ENCODE data around the gene STPG3. TPM values are rescaled to one million over a fixed set of nuclear protein-coding genes. Genes with fewer than 3 reads are reported as not detected.

Gene STPG3
- total RNA-seq, 1 donor from 2014 or later = not detected

DNA sequence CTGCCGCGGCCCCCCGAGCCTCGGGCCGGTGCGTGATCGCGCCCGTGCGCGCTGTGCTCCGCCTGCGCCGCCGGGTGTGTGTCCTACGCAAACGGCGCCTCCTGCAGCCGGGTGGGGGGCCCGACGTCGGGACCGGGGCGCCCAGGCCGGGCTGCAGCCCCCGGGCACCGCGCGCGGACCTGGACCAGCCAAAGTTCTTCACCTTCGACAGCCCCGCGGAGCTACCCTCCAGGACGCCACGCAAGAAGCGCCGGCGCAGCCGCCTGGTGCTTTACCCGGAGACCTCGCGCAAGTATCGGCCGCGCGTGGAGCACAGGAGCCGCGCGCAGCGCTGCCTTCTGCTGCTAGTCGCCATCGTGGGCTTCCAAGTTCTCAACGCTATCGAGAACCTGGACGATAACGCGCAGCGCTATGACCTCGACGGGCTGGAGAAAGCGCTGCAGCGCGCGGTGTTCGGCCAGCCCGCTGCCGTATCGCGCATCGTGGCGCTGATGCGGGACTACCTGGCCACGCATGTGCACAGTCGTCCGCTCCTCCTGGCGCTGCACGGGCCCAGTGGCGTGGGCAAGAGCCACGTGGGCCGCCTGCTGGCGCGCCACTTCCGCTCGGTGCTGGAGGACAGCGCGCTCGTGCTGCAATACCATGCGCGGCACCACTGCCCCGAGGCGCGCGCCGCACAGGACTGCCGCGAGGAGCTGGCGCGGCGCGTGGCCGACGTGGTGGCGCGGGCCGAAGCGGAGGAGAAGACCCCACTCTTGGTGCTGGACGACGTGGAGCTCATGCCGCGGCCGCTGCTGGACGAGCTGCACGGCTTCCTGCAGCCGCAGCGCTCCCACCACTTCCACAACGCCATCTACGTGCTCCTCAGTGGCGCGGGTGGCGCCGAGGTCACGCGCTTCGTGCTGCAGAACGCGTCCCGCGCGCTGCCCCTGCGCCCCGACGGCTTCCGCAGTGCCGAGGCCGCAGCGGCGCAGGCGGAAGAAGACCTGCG lies 27.9 kb downstream of the STPG3 start:
- DNase-seq (ENCODE audit: low read depth) (no peak), FAIRE-seq (no peak)
- H3K4me3 ChIP-seq (ENCODE audit: low read depth, low read length) = peak overlapping the region; percentile 82
- peaks cover 20% of the 10 kb centered on the region for H3K36me3 ChIP-seq (ENCODE audit: control insufficient read depth, insufficient read depth, low read length)
- TF ChIP-seq, protein P1, sequence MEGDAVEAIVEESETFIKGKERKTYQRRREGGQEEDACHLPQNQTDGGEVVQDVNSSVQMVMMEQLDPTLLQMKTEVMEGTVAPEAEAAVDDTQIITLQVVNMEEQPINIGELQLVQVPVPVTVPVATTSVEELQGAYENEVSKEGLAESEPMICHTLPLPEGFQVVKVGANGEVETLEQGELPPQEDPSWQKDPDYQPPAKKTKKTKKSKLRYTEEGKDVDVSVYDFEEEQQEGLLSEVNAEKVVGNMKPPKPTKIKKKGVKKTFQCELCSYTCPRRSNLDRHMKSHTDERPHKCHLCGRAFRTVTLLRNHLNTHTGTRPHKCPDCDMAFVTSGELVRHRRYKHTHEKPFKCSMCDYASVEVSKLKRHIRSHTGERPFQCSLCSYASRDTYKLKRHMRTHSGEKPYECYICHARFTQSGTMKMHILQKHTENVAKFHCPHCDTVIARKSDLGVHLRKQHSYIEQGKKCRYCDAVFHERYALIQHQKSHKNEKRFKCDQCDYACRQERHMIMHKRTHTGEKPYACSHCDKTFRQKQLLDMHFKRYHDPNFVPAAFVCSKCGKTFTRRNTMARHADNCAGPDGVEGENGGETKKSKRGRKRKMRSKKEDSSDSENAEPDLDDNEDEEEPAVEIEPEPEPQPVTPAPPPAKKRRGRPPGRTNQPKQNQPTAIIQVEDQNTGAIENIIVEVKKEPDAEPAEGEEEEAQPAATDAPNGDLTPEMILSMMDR (IDR thresholded peaks at IDR 0.05; ENCODE audit: insufficient read depth, low read length, severe bottlenecking) = no peak
- H3K27me3 ChIP-seq (ENCODE audit: control insufficient read depth, insufficient read depth, low read length) = no peaks in the 10 kb centered on the region

DNA sequence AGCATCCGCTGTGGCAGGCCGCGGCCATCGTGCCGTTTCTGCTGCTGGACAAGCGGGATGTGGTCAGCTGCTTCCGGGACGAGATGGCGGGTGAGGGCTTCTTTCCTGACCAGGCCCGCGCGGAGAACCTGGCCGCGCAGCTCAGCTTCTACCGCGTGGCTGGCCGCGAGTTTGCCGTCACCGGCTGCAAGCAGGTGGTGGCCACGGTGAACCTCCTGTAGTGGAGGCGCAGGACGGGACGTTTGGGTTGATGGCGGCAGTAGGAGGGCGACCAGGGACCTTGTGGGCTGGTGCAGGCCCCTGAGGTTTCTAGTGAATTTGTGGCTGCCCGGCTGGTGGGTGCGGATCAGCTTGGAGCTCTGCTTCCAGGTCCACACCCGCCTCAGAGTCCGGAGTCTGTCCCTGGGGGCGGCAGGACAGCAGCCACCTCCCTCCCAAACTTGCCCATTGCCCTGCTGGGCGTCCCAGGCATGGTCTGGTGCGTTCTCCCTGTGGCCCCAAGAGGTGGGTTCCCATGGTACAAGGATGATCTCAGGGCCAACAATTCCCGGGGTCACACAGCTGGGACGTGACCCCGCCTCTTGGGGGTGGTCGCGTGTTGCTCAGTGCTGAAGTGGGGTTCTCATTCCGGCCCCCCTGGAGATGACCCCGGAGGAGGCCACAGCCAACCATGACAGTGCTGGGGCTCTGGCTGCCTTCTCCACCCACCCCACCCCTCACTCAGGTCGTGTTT lies 28.8 kb downstream of the STPG3 start:
- no peak overlapping the region for H3K4me3 ChIP-seq (ENCODE audit: low read depth, low read length)

DNA sequence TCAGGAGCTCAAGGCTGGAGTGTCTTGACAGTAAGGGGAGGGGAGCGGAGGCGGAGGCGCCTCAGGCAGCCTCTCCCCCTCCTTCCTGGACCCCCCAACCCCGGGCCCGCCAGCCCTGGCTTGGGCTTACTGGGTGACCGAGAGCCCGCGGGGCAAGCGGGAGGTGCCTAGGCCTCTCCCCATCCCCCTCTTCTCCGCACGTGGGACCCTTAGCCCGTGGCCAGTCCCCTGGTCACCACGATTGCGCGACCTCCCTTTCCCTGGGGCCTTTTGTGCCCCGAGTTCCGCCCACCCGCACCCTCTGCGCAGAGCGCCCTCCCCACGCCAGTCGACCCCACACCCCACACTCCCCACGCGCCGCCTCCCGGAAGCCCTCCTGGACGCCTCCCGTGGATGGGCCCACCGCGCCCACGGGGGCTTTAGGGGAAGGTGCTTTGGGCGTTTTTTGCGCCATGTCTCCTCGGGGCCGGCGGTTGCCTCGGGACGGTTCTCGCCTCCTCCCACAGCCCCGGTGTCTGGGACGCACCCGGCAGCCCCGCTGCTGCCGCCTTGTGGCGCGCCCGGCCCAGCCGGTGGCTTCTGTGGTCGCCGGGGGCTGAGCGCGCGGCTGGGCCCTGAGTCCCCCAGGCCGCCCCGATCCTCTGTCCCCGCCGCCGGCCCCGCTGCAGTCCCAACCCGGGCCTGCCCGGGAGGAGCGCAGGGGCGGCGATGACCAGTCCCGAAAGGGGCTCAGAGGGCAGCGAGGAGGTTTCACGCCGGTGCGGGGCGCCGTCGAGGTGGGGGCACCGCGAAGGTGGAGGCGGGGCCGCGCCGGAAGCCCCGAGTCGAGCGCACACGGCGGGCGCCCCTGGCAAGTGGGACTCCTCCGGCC lies 29.6 kb downstream of the STPG3 start:
- peaks cover 20% of the 10 kb centered on the region for H3K36me3 ChIP-seq (ENCODE audit: control insufficient read depth, insufficient read depth, low read length)
- TF ChIP-seq, protein P1 (IDR thresholded peaks at IDR 0.05; ENCODE audit: insufficient read depth, low read length, severe bottlenecking) = peak; percentile 25
- FAIRE-seq = no peak
- H3K27me3 ChIP-seq (ENCODE audit: control insufficient read depth, insufficient read depth, low read length) = no peaks in the 10 kb centered on the region
- no peak for DNase-seq (ENCODE audit: low read depth)
- no peak overlapping the region for H3K4me3 ChIP-seq (ENCODE audit: low read depth, low read length)

More for the DNA sequence above, 28.8 kb downstream of the STPG3 start:
- DNase-seq (ENCODE audit: low read depth) (no peak), FAIRE-seq (no peak)
- Histone ChIP-seq H3K27me3 (ENCODE audit: control insufficient read depth, insufficient read depth, low read length) (no peaks in the 10 kb centered on the region), H3K36me3 (ENCODE audit: control insufficient read depth, insufficient read depth, low read length) (peaks cover 20% of the 10 kb centered on the region)
- TF ChIP-seq, protein P1 (IDR thresholded peaks at IDR 0.05; ENCODE audit: insufficient read depth, low read length, severe bottlenecking) = no peak

DNA sequence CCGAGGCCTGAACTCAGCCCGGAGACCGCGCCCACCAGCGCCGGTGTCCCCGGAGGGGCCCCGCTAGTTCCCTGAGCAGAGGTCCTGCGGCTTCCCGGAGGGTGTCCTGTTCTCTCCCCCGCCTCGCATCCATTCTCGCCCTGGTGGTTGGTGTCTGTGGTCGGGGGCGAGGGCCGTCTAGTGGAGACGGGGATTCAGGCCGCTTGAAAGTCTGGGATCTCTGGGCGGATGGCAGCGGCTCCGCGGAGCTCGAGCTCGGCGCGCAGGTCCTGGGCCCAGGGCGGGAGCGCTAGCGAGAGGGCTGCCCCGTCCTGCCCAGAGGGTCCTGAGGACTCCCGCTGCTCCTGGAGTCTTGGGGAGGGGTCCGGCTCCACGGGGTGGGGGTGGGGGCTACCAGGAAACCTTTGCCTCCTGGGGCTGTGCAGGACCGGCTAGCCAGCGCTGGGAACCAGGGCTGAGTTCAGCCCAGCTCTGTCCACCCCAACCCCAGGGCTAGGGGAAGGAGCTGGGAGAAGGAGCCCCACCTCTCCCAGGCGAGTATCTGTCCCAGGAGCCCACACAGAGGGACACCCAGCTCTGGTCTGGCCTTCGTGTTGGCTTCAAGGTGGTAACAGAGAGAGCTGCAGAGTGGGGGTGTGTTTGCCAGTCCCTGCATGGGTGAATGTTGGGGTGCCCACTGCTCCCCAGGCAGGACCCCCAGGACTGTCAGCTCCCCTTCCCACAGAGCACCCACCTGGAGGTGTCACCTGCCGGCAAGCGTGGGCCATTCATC lies 30.4 kb downstream of the STPG3 start:
- H3K4me3 ChIP-seq (ENCODE audit: low read depth, low read length) = no peak overlapping the region

More for the DNA sequence above, 30.4 kb downstream of the STPG3 start:
- TF ChIP-seq, protein P1 (IDR thresholded peaks at IDR 0.05; ENCODE audit: insufficient read depth, low read length, severe bottlenecking) = no peak
- DNase-seq (ENCODE audit: low read depth) (no peak), FAIRE-seq (no peak)
- peaks cover 20% of the 10 kb centered on the region for H3K36me3 ChIP-seq (ENCODE audit: control insufficient read depth, insufficient read depth, low read length)
- H3K27me3 ChIP-seq (ENCODE audit: control insufficient read depth, insufficient read depth, low read length) = no peaks in the 10 kb centered on the region

Measured in bronchial epithelial cell (primary cell).